H1 (cell line): ENCODE measurements around the gene AKR1C3.
"Not testable (repeated sequence)": the region's sequence is repeated elsewhere in the genome, so short reads cannot be mapped to it uniquely, and the experiment has no call there.

Experiments used
- EZH2 ChIP-seq: fragments of 200-600 bp; sonication (generic); IDR thresholded peaks from 2 replicates; pipeline ENCODE4 v1.7.1; 2012; ENCODE audit warnings: low read depth, mild to moderate bottlenecking, moderate library complexity, low read length, inconsistent platforms; ENCODE audit not compliant: severe bottlenecking
- POLR2AphosphoS5 ChIP-seq: IDR thresholded peaks from 2 replicates; pipeline ENCODE4 v1.6.1; 2011; ENCODE audit warnings: low read depth, low read length

GRCh38 chr10:5047055-5047454 lies 47.2 kb upstream of the AKR1C3 start:
- not testable (repeated sequence) for TF ChIP-seq POLR2AphosphoS5, EZH2
